ENCODE measurements around the gene IQGAP2.
"Not testable (repeated sequence)": the region's sequence is repeated elsewhere in the genome, so short reads cannot be mapped to it uniquely, and the experiment has no call there.

IQGAP2 gene

GRCh38 chr5:76545184-76545583 lies 142.1 kb downstream of the IQGAP2 start:
- no peak for DNase-seq

GRCh38 chr5:76546497-76547102 lies 143.5 kb downstream of the IQGAP2 start:
- DNase-seq: peak; percentile 88

- DNase-seq: peak; percentile 96
Measured at GRCh38 chr5:76547242-76547890, 144.3 kb downstream of the IQGAP2 start.

GRCh38 chr5:76547891-76548524 lies 144.9 kb downstream of the IQGAP2 start:
- no peak for DNase-seq

- no peak for DNase-seq
Measured at GRCh38 chr5:76548525-76549229, 145.6 kb downstream of the IQGAP2 start.

- not testable (repeated sequence) for DNase-seq
Measured at GRCh38 chr5:76550881-76551280, 147.8 kb downstream of the IQGAP2 start.

GRCh38 chr5:76552546-76552945 lies 149.5 kb downstream of the IQGAP2 start:
- no peak for DNase-seq

- no peak for DNase-seq
Measured at GRCh38 chr5:76553251-76553650, 150.2 kb downstream of the IQGAP2 start.

GRCh38 chr5:76555114-76555513 lies 152.0 kb downstream of the IQGAP2 start:
- no peak for DNase-seq

- no peak for DNase-seq
Measured at GRCh38 chr5:76555717-76556116, 152.6 kb downstream of the IQGAP2 start.

GRCh38 chr5:76556511-76557221 lies 153.6 kb downstream of the IQGAP2 start:
- peak; percentile 50 for DNase-seq

GRCh38 chr5:76560952-76561891 lies 158.1 kb downstream of the IQGAP2 start:
- no peak for DNase-seq

GRCh38 chr5:76561959-76562358 lies 158.9 kb downstream of the IQGAP2 start:
- no peak for DNase-seq

- peak; percentile 73 for DNase-seq
Measured at GRCh38 chr5:76565009-76565408, 161.9 kb downstream of the IQGAP2 start.

GRCh38 chr5:76570153-76570552 lies 167.1 kb downstream of the IQGAP2 start:
- DNase-seq: no peak

- no peak for DNase-seq
Measured at GRCh38 chr5:76571559-76571958, 168.5 kb downstream of the IQGAP2 start.

GRCh38 chr5:76576450-76576849 lies 173.4 kb downstream of the IQGAP2 start:
- no peak for DNase-seq

- no peak for DNase-seq
Measured at GRCh38 chr5:76576996-76577395, 173.9 kb downstream of the IQGAP2 start.

GRCh38 chr5:76579166-76579937 lies 176.3 kb downstream of the IQGAP2 start:
- DNase-seq: peak; percentile 80

- no peak for DNase-seq
Measured at GRCh38 chr5:76580981-76581380, 177.9 kb downstream of the IQGAP2 start.

Measured in suppressor macrophage treated with lipopolysaccharide for 4 hours (primary cell).